Esophagus muscularis mucosa (tissue), 4 donors: ENCODE results near the gene RIC1.
"Not testable (repeated sequence)": the region's sequence is repeated elsewhere in the genome, so short reads cannot be mapped to it uniquely, and the experiment has no call there.

ENCODE experiments used
- EP300 ChIP-seq: sonication (generic); formaldehyde crosslinking; IDR thresholded peaks from one replicate; pipeline ENCODE4 v1.6.1; 2017; ENCODE audit warnings: antibody characterized with exemption
- POLR2A ChIP-seq: fragments of 450-650 bp; IDR thresholded peaks from one replicate; pipeline ENCODE4 v1.6.1; 2017; ENCODE audit warnings: antibody characterized with exemption, moderate library complexity, mild to moderate bottlenecking, low read depth
- POLR2AphosphoS5 ChIP-seq, 2 donors: sonication (generic); formaldehyde crosslinking; IDR thresholded peaks; one replicate each; pipeline ENCODE4 v1.6.1; 2017; ENCODE audit warnings: antibody characterized with exemption in 2 of 2
- TF ChIP-seq, protein P1 (sequence below), 3 experiments: fragments of 200-600 bp in 2 of 3; fragments of 450-650 bp in 1 of 3; sonication (generic) in 2 of 3; IDR thresholded peaks; one replicate each; pipeline ENCODE4 v1.5.1; 2017 to 2019; ENCODE audit warnings: antibody characterized with exemption in 3 of 3, mild to moderate bottlenecking in 2 of 3, moderate library complexity in 1 of 3

GRCh38 chr9:5717434-5717833, 88.5 kb downstream of the RIC1 start:
- not testable (repeated sequence) for TF ChIP-seq POLR2A; POLR2AphosphoS5 (IDR thresholded peaks at IDR 0.05); EP300
- TF ChIP-seq, protein P1, sequence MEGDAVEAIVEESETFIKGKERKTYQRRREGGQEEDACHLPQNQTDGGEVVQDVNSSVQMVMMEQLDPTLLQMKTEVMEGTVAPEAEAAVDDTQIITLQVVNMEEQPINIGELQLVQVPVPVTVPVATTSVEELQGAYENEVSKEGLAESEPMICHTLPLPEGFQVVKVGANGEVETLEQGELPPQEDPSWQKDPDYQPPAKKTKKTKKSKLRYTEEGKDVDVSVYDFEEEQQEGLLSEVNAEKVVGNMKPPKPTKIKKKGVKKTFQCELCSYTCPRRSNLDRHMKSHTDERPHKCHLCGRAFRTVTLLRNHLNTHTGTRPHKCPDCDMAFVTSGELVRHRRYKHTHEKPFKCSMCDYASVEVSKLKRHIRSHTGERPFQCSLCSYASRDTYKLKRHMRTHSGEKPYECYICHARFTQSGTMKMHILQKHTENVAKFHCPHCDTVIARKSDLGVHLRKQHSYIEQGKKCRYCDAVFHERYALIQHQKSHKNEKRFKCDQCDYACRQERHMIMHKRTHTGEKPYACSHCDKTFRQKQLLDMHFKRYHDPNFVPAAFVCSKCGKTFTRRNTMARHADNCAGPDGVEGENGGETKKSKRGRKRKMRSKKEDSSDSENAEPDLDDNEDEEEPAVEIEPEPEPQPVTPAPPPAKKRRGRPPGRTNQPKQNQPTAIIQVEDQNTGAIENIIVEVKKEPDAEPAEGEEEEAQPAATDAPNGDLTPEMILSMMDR (IDR thresholded peaks at IDR 0.05): not testable (repeated sequence)
